GM12872 (cell line): Measurements from ENCODE around the gene SH3PXD2A.

ENCODE experiments used
- CTCF ChIP-seq: IDR thresholded peaks from 3 replicates; pipeline ENCODE4 v1.5.1; 2011; ENCODE audit warnings: low read depth, mild to moderate bottlenecking, low read length, moderate library complexity; ENCODE audit not compliant: insufficient read depth

SH3PXD2A gene

DNA sequence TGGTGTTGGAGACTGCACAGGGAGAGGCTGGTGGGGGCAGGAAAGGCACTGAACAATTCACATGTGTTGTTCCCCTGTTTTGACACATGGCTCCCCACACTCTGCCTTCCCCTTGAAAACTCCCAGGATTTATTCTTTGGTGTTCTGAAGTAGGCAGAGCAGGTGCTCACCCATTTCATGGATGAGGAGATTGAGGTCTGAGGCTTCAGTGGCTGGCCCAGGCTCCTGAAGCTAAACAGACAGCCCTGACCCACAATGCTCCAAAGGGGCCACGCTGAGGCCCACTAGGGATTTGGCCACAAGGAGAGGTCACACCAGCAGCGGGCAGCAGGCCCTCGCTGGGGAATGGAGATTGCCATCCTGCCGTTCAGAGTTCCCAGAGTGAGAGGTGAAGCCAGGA is 157.6 kb downstream of the SH3PXD2A start:
- TF ChIP-seq CTCF = no peak

- peak; percentile 59 for TF ChIP-seq CTCF
Observed at GRCh38 chr10:103696411-103697145, 158.8 kb downstream of the SH3PXD2A start.

- no peak for TF ChIP-seq CTCF
Observed at GRCh38 chr10:103696094-103696410, 159.3 kb downstream of the SH3PXD2A start.

DNA sequence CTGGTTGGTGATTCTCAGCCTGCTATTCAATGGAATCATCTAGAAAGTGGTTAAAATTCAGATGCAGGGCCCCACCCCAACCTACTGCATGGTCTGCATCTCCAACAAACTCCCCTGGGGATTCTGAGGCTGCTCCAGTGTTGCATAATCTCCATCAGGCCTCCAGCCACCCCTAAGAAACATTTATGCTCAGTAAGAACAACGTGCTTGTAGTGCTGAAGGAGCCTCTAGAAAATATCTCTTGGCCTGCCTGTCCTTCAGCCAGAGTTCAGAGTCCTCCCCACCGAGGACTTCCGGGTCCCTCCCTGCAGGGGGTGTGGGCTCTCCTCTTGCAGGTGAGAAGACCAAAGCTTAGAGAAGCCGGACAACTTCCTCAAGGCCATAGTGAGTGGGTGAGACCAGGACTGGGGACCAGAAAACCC is 159.8 kb downstream of the SH3PXD2A start:
- TF ChIP-seq CTCF = no peak

DNA sequence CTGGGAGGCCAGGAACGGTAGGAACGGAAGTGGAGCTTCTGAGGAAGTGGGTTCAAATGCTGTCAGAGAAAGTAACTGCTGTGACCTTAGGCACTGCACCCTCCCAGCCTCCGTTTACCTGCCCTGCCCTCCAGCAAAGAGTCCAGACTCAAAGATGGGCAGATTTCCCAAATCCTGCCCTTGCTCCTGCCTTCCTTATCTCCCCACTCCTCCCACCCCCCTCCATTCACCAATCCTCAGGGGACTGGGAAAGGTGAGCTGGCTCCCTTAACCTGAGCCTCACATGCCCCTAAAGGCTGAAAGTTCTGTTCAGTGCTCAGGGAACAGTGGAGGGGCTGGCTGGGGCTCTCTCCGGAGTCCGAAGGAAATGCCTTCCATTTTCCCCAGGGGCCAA is 161.6 kb downstream of the SH3PXD2A start:
- no peak for TF ChIP-seq CTCF

DNA sequence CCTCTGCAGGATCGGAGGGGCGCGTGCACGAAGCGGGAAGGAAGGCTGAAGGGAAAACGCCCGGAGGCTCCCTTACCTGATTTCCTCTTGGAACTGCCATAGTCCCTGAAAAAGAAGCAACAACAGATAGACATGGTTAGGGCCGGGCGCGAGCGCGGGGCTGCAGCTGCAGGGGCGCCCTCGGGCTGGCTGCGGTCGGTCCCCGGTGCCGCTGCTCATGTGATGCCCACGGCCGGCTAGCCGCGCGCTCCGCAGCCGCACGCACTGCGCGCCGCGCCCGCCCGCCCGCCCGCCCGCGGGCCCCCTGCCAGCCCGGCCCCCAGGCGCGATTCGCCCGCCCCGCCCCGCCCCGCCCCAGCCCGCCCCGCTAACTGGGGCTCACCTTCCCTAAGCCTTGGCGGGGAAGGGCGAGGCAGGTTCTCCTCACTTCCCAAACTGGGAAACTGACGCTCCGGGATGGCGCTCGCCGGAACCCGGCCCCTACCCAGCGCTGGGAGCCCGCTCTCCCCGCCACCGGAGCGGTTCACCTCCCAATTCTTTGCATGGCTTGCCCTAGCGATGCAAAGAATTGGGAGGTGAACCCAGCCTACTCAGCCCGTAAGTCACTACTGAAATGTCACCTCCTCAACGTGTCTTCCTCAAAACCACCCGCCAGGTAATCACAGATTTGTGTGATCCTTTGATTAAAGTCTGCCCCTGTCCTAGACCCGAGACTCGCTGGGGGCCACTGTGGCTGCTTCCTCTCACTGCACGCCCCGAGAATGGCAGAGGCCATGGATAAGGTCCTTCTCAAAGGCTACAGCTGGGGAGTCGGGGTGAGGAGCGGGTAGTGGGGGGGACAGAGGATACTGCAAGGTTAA is 162.2 kb downstream of the SH3PXD2A start:
- TF ChIP-seq CTCF = no peak

- TF ChIP-seq CTCF = no peak
Observed at GRCh38 chr10:103692436-103692951, 162.9 kb downstream of the SH3PXD2A start.
